Dendritic cell treated with granulocyte-macrophage colony-stimulating factor and Interleukin-4, amounts not matched to agents 40 ng/mL and 50 ng/mL, for 4 days (primary cell): ENCODE measurements around the gene LPCAT3.

Experiments
- H3K27ac Mint-ChIP-seq: one replicate; pipeline ENCODE4 v1.8.0; 2022; ENCODE audit warnings: mild to moderate bottlenecking, mixed read lengths
- H3K27me3 Mint-ChIP-seq: one replicate; pipeline ENCODE4 v1.8.0; 2022; ENCODE audit warnings: mild to moderate bottlenecking, mixed read lengths
- H3K36me3 Mint-ChIP-seq: one replicate; pipeline ENCODE4 v1.8.0; 2022; ENCODE audit warnings: low read depth, mixed read lengths
- H3K4me1 Mint-ChIP-seq: one replicate; pipeline ENCODE4 v1.8.0; 2022; ENCODE audit warnings: low read depth, mixed read lengths
- H3K4me3 Mint-ChIP-seq: one replicate; pipeline ENCODE4 v1.8.0; 2022; ENCODE audit warnings: mild to moderate bottlenecking, moderate library complexity, mixed read lengths
- H3K9me3 Mint-ChIP-seq: one replicate; pipeline ENCODE4 v1.8.0; 2022; ENCODE audit warnings: mixed read lengths
- intact Hi-C: fragments of 100-400 bp; cut with micrococcal nuclease; formaldehyde crosslinking; loops from one replicate; pipeline ENCODE4 v1.15.0; 2022

Gene LPCAT3

GRCh38 chr12:6977653-6978052, 40.6 kb downstream of the LPCAT3 start:
- Mint-ChIP-seq H3K4me1 (peaks cover 19% of the 10 kb centered on the region), H3K27ac (no peak overlapping the region), H3K27me3 (no peaks in the 10 kb centered on the region), H3K36me3 (peaks cover 100% of the 10 kb centered on the region), H3K4me3 (no peak overlapping the region), H3K9me3 (no peaks in the 10 kb centered on the region)
- intact Hi-C loops: no loop called here

DNA sequence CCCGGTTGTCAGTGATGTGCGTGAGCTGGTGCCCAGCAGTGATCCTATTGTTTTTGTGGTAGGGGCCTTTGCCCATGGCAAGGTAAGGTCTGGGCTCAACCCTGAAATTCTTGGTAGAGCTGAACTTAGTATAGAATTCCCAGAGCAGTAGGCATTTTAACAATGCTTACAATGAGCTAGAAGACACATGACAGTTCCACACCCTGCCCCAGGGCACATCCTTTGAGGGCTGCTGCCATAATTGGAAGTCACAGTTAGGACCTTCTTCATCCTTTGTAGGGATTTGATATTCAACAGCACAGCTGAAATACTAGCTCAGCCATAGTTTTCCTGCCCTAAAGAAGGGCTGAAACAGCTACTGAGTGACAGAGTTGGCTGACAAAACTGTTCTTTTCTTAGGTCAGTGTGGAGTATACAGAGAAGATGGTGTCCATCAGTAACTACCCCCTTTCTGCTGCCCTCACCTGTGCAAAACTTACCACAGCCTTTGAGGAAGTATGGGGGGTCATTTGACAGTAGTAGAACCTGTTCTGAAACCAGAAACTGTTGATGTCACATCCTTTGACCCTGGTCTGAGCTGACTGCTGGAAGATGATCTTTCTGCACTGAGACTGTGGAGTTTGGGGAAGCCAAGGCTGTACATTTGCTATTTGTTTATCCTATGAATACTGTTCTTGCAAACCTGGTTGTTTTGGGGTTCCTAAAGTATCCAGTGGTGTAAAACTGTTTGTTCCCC, 42.8 kb downstream of the LPCAT3 start:
- intact Hi-C loops: no loop called here
- Mint-ChIP-seq H3K9me3 (no peaks in the 10 kb centered on the region), H3K27me3 (no peaks in the 10 kb centered on the region), H3K27ac (no peak overlapping the region), H3K4me1 (peaks cover 29% of the 10 kb centered on the region), H3K4me3 (no peak overlapping the region), H3K36me3 (peaks cover 88% of the 10 kb centered on the region)

DNA sequence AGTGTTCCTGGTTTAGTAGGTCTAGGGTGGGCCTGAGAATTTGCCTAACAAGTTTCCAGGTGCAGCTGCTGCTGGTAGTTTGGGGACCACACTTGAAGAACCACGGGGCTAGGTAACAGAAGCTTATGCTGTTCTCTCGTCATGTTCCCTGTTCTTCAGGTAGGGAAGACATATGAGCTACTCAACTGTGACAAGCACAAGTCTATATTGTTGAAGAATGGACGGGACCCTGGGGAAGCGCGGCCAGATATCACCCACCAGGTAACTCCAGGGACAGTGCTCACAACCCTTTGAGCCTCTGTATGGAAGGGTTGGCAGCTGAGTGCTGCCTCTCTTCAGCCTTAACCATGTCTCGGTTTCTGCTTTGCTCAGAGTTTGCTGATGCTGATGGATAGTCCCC, 44.1 kb downstream of the LPCAT3 start:
- H3K36me3 Mint-ChIP-seq: peaks cover 86% of the 10 kb centered on the region
- H3K27ac Mint-ChIP-seq: no peak overlapping the region
- no peaks in the 10 kb centered on the region for H3K9me3 Mint-ChIP-seq
- intact Hi-C loops: no loop called here
- H3K4me1 Mint-ChIP-seq: peaks cover 38% of the 10 kb centered on the region
- no peaks in the 10 kb centered on the region for H3K27me3 Mint-ChIP-seq
- no peak overlapping the region for H3K4me3 Mint-ChIP-seq

- intact Hi-C loops: loop anchor here (1.0 kb wide), 1 partner anchor 48 kb away; the partner anchor contains the start of gene LPCAT3
- Mint-ChIP-seq H3K27me3 (no peaks in the 10 kb centered on the region), H3K36me3 (peaks cover 86% of the 10 kb centered on the region), H3K4me1 (peaks cover 50% of the 10 kb centered on the region), H3K4me3 (peak overlapping the region; percentile 100), H3K9me3 (no peaks in the 10 kb centered on the region), H3K27ac (peak overlapping the region; percentile 87)
Measured at GRCh38 chr12:6970096-6970527, 48.2 kb downstream of the LPCAT3 start.

DNA sequence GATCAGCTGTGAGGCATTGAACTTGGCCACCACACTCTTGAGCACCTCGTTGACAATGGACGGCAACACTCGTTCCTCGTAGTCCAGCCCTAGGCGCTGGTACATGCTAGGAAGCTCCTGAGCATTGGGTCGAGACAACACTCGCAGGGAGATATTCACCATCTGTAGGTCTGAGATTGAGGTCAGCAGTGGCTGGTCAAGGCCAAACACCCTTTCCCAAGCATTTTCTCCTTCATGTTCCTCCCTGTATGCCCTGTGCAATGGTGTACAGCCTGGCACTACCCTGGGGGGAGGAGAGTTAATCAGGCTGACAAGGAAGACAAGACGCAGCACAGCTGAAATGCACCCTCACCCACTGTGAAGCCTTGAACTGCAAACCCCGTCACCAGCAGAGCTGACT, 49.9 kb downstream of the LPCAT3 start:
- Mint-ChIP-seq H3K4me1 (peaks cover 64% of the 10 kb centered on the region), H3K27ac (peak overlapping the region; percentile 87), H3K36me3 (peaks cover 74% of the 10 kb centered on the region), H3K27me3 (no peaks in the 10 kb centered on the region), H3K9me3 (no peaks in the 10 kb centered on the region), H3K4me3 (no peak overlapping the region)
- intact Hi-C loops: no loop called here

GRCh38 chr12:6967651-6968100, 50.6 kb downstream of the LPCAT3 start:
- H3K27me3 Mint-ChIP-seq: no peaks in the 10 kb centered on the region
- peaks cover 64% of the 10 kb centered on the region for H3K4me1 Mint-ChIP-seq
- H3K4me3 Mint-ChIP-seq: no peak overlapping the region
- no peak overlapping the region for H3K27ac Mint-ChIP-seq
- no peaks in the 10 kb centered on the region for H3K9me3 Mint-ChIP-seq
- intact Hi-C loops: no loop called here
- H3K36me3 Mint-ChIP-seq: peaks cover 67% of the 10 kb centered on the region

DNA sequence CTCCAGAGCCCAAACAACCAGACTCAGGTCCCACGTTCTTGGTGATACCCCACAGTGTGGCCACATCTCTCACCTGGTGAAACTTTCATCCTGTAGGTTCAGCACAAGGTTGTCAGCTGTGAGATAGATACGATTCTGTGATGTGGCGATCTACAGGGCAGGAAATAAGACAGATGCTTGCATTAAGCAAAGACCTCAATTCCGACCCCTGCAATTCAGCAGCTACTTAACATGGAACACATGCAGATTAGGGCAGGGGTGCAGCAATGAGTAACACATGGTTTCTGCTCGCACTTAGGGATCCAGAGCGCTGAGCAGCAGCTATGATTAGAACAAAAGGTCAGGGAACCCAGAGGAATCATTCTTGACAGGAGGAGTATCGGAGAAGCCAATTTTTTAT, 51.9 kb downstream of the LPCAT3 start:
- Mint-ChIP-seq H3K27me3 (no peaks in the 10 kb centered on the region), H3K36me3 (peaks cover 70% of the 10 kb centered on the region), H3K27ac (no peak overlapping the region), H3K4me1 (peaks cover 67% of the 10 kb centered on the region), H3K4me3 (no peak overlapping the region), H3K9me3 (no peaks in the 10 kb centered on the region)
- intact Hi-C loops: no loop called here

GRCh38 chr12:6965714-6966113, 52.6 kb downstream of the LPCAT3 start:
- intact Hi-C loops: loop anchor here (1.0 kb wide), 2 partner anchors 21 to 53 kb away; partner anchors contain the start of genes C12orf57 and LPCAT3
- Mint-ChIP-seq H3K4me3 (no peak overlapping the region), H3K27me3 (no peaks in the 10 kb centered on the region)

GRCh38 chr12:6965026-6965661, 53.1 kb downstream of the LPCAT3 start:
- Mint-ChIP-seq H3K27ac (peak overlapping the region; percentile 93), H3K9me3 (no peaks in the 10 kb centered on the region), H3K4me3 (no peak overlapping the region), H3K27me3 (no peaks in the 10 kb centered on the region), H3K4me1 (peaks cover 79% of the 10 kb centered on the region), H3K36me3 (peaks cover 72% of the 10 kb centered on the region)
- intact Hi-C loops: loop anchor here (1.0 kb wide), 2 partner anchors 21 to 53 kb away; partner anchors contain the start of genes C12orf57 and LPCAT3

More at GRCh38 chr12:6965714-6966113, 52.6 kb downstream of the LPCAT3 start:
- Mint-ChIP-seq H3K36me3 (peaks cover 72% of the 10 kb centered on the region), H3K9me3 (no peaks in the 10 kb centered on the region), H3K27ac (peak overlapping the region; percentile 93), H3K4me1 (peaks cover 73% of the 10 kb centered on the region)

GRCh38 chr12:6964605-6965025, 53.7 kb downstream of the LPCAT3 start:
- Mint-ChIP-seq H3K9me3 (no peaks in the 10 kb centered on the region), H3K36me3 (peaks cover 73% of the 10 kb centered on the region), H3K4me1 (peaks cover 79% of the 10 kb centered on the region), H3K27me3 (no peaks in the 10 kb centered on the region), H3K27ac (peak overlapping the region; percentile 93), H3K4me3 (no peak overlapping the region)
- intact Hi-C loops: loop anchor here (1.0 kb wide), 2 partner anchors 20 to 54 kb away; partner anchors contain the start of genes C12orf57 and LPCAT3

DNA sequence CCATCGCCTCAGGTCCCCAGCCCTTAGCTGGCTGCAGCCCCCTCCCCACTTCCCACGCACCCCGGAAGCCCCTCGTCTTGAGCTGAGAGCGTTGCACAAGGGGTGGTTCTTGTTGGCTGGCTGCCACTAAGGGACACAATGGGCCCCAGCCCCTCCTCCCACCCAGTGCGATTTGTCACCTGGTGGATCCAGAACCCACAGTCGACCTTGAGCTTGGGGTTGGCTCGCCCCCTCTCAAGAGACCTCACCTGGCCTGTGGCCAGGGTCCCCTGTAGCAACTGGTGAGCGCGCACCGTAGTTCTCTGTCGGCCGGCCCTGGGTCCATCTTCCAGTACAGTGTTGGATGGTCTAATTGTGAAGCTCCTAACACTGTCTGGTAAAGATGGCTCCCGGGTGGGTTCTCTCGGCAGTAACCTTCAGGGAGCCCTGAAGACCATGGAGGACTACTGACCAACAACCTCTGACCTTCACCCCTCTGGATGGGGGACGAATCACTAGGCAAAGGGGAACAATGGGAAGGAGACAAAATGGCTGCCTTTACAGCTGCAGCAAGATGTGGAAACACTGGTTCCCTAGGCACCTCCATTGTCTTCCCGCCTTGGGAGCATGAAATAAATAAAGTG, 54.4 kb downstream of the LPCAT3 start:
- Mint-ChIP-seq H3K27ac (peak overlapping the region; percentile 93), H3K4me1 (peaks cover 79% of the 10 kb centered on the region), H3K36me3 (peaks cover 74% of the 10 kb centered on the region), H3K27me3 (no peaks in the 10 kb centered on the region), H3K4me3 (no peak overlapping the region), H3K9me3 (no peaks in the 10 kb centered on the region)
- intact Hi-C loops: no loop called here

GRCh38 chr12:6963016-6963731, 55.1 kb downstream of the LPCAT3 start:
- no peaks in the 10 kb centered on the region for H3K27me3 Mint-ChIP-seq
- no peak overlapping the region for H3K4me3 Mint-ChIP-seq
- H3K36me3 Mint-ChIP-seq: peaks cover 74% of the 10 kb centered on the region
- no peaks in the 10 kb centered on the region for H3K9me3 Mint-ChIP-seq
- peaks cover 81% of the 10 kb centered on the region for H3K4me1 Mint-ChIP-seq
- peak overlapping the region; percentile 93 for H3K27ac Mint-ChIP-seq
- intact Hi-C loops: no loop called here

GRCh38 chr12:6962285-6963015, 55.8 kb downstream of the LPCAT3 start:
- Mint-ChIP-seq H3K36me3 (peaks cover 74% of the 10 kb centered on the region), H3K4me1 (peaks cover 89% of the 10 kb centered on the region)

More at GRCh38 chr12:6962285-6963015, 55.8 kb downstream of the LPCAT3 start:
- peak overlapping the region; percentile 93 for H3K27ac Mint-ChIP-seq
- peak overlapping the region; percentile 37 for H3K4me3 Mint-ChIP-seq
- no peaks in the 10 kb centered on the region for H3K9me3 Mint-ChIP-seq
- H3K27me3 Mint-ChIP-seq: no peaks in the 10 kb centered on the region
- intact Hi-C loops: no loop called here
